HCT116 (cell line): ENCODE measurements around the gene MAT2B. TPM values are rescaled to one million over a fixed set of nuclear protein-coding genes. Genes with fewer than 3 reads are reported as not detected.

Experiments used
- ATAC-seq: fragments of 200-7000 bp; cut with Tn5 transposase; 2 replicates; pipeline ENCODE4 v1.9.1; 2020; ENCODE audit warnings: mild to moderate bottlenecking, moderate library complexity
- BruUV-seq: library from RNA; stranded (reverse); fragments of 400-500 nt; replicated peaks from 2 replicates; lab custom pipeline; 2021; lab: Mats Ljungman, UMichigan
- CTCF ChIA-PET: fragments of 300-600 bp; sonication (Branson Sonifier 250); formaldehyde crosslinking; loops from one replicate; lab custom pipeline; 2021; ENCODE audit warnings: antibody characterized with exemption; lab: Charles Lee
- POLR2A ChIA-PET: fragments of 300-600, 350-600 bp; sonication (Branson Sonifier 250); formaldehyde crosslinking; loops from one replicate; lab custom pipeline; 2021; ENCODE audit warnings: antibody characterized with exemption; lab: Charles Lee
- RAD21 ChIA-PET, 2 experiments: fragments of 300-600 bp; sonication (Branson Sonifier 250); formaldehyde crosslinking; loops; one replicate each; lab custom pipeline; 2023; ENCODE audit warnings: low total read pairs in 2 of 2; ENCODE audit not compliant: uncharacterized antibody in 2 of 2, unreplicated experiment in 2 of 2, low non-redundant PET in 1 of 2; lab: Charles Lee
- DNase-seq: peaks from one replicate; pipeline ENCODE4 v3.0.0-alpha.2; 2010; ENCODE audit warnings: low read depth, low spot score
- H2AFZ ChIP-seq: fragments of 200-600 bp; shearing (Covaris generic), sonication (generic); 2 replicates; pipeline ENCODE4 v1.6.1; 2017; ENCODE audit warnings: low read depth, mixed run types, mixed read lengths, antibody characterized with exemption, low read length; ENCODE audit not compliant: poor library complexity, severe bottlenecking
- H3K27ac ChIP-seq: 2 replicates; pipeline ENCODE4 v1.5.1; 2012; ENCODE audit warnings: low read depth, low read length
- H3K27me3 ChIP-seq: fragments of 200-600 bp; sonication (generic); 2 replicates; pipeline ENCODE4 v1.6.1; 2016; ENCODE audit warnings: mixed run types, low read length, mixed read lengths; ENCODE audit not compliant: insufficient read depth
- H3K36me3 ChIP-seq, 2 experiments: fragments of 200-500 bp in 1 of 2; fragments of 200-600 bp in 1 of 2; sonication (Bioruptor generic) in 1 of 2; sonication (generic) in 1 of 2; 2 replicates each; pipeline versions ENCODE4 v1.5.1 to v1.6.1; 2014 to 2016; ENCODE audit warnings: low read length in 2 of 2, inconsistent platforms in 1 of 2, mixed read lengths in 1 of 2, mixed run types in 1 of 2; ENCODE audit not compliant: insufficient read depth in 2 of 2, control insufficient read depth in 1 of 2
- H3K4me1 ChIP-seq, 2 experiments: fragments of 200-600 bp in 1 of 2; sonication (generic) in 1 of 2; 2 replicates each; pipeline versions ENCODE4 v1.5.1 to v1.6.1; 2012 to 2017; ENCODE audit warnings: low read length in 2 of 2, inconsistent platforms in 1 of 2, mild to moderate bottlenecking in 1 of 2, mixed read lengths in 1 of 2, mixed run types in 1 of 2, moderate library complexity in 1 of 2; ENCODE audit not compliant: insufficient read depth in 2 of 2, control insufficient read depth in 1 of 2
- H3K4me2 ChIP-seq: fragments of 200-600 bp; sonication (generic); 2 replicates; pipeline ENCODE4 v1.6.1; 2017; ENCODE audit warnings: mixed run types, low read length, mixed read lengths
- H3K4me3 ChIP-seq, 2 experiments: fragments of 200-600 bp in 1 of 2; sonication (generic) in 1 of 2; replicated peaks in 1 of 2; 2 replicates each; pipeline ENCODE4 v1.5.1; 2011 to 2016; ENCODE audit warnings: low read length in 2 of 2, control low read depth in 1 of 2, low read depth in 1 of 2, mild to moderate bottlenecking in 1 of 2, mixed read lengths in 1 of 2, mixed run types in 1 of 2
- H3K79me2 ChIP-seq: fragments of 200-600 bp; sonication (generic); 2 replicates; pipeline ENCODE4 v1.6.1; 2017; ENCODE audit warnings: mild to moderate bottlenecking, mixed run types, low read length, moderate library complexity, mixed read lengths; ENCODE audit not compliant: insufficient read depth
- H3K9ac ChIP-seq: fragments of 200-600 bp; sonication (generic); 2 replicates; pipeline ENCODE4 v1.6.1; 2016; ENCODE audit warnings: low read length, mixed read lengths
- H3K9me2 ChIP-seq: fragments of 200-600 bp; sonication (generic), shearing (Covaris generic); 2 replicates; pipeline ENCODE4 v1.6.1; 2017; ENCODE audit warnings: mixed run types, mild to moderate bottlenecking, moderate library complexity; ENCODE audit not compliant: insufficient read depth
- H3K9me3 ChIP-seq, 2 experiments: fragments of 200-500 bp in 1 of 2; fragments of 200-600 bp in 1 of 2; sonication (Bioruptor generic) in 1 of 2; sonication (generic) in 1 of 2; 2 replicates each; pipeline ENCODE4 v1.6.1; 2014 to 2017; ENCODE audit warnings: low read length in 2 of 2, mixed read lengths in 2 of 2, inconsistent platforms in 1 of 2, low read depth in 1 of 2, mild to moderate bottlenecking in 1 of 2, mixed run types in 1 of 2, moderate library complexity in 1 of 2; ENCODE audit not compliant: control insufficient read depth in 1 of 2, insufficient read depth in 1 of 2
- H4K20me1 ChIP-seq: fragments of 200-600 bp; sonication (generic), shearing (Covaris generic); 2 replicates; pipeline ENCODE4 v1.6.1; 2017; ENCODE audit warnings: mixed run types, mild to moderate bottlenecking, moderate library complexity; ENCODE audit not compliant: insufficient read depth
- CEBPB ChIP-seq: IDR thresholded peaks from 2 replicates; pipeline ENCODE4 v1.6.1; 2012; ENCODE audit warnings: low read depth
- EGR1 ChIP-seq: IDR thresholded peaks from 2 replicates; pipeline ENCODE4 v1.6.1; 2012; ENCODE audit warnings: low read depth
- ELF1 ChIP-seq: IDR thresholded peaks from 2 replicates; pipeline ENCODE4 v1.6.1; 2012; ENCODE audit warnings: low read depth, borderline replicate concordance
- EZH2phosphoT487 ChIP-seq: fragments of 200-600 bp; IDR thresholded peaks from 2 replicates; pipeline ENCODE4 v1.6.1; 2018; ENCODE audit warnings: antibody characterized with exemption, borderline replicate concordance
- FOSL1 ChIP-seq: IDR thresholded peaks from 2 replicates; pipeline ENCODE4 v1.6.1; 2012; ENCODE audit warnings: low read depth
- JUND ChIP-seq: IDR thresholded peaks from 2 replicates; pipeline ENCODE4 v1.6.1; 2012
- POLR2A ChIP-seq: IDR thresholded peaks from 2 replicates; pipeline ENCODE4 v1.7.0; 2011; ENCODE audit warnings: borderline replicate concordance; ENCODE audit not compliant: insufficient read depth, insufficient read length; ENCODE audit errors: extremely low read depth
- POLR2AphosphoS5 ChIP-seq: IDR thresholded peaks from 2 replicates; pipeline ENCODE4 v1.6.1; 2011; ENCODE audit warnings: mild to moderate bottlenecking, low read depth, low read length, moderate library complexity
- SIN3A ChIP-seq: IDR thresholded peaks from 2 replicates; pipeline ENCODE4 v1.6.1; 2012; ENCODE audit warnings: low read depth
- SP1 ChIP-seq: IDR thresholded peaks from 2 replicates; pipeline ENCODE4 v1.6.1; 2012; ENCODE audit warnings: low read depth
- SRF ChIP-seq: IDR thresholded peaks from 2 replicates; pipeline ENCODE4 v1.6.1; 2012; ENCODE audit warnings: low read depth
- TCF7L2 ChIP-seq: IDR thresholded peaks from 2 replicates; pipeline ENCODE4 v1.7.0; 2011; ENCODE audit warnings: borderline replicate concordance, inconsistent platforms; ENCODE audit not compliant: insufficient read depth, insufficient read length; ENCODE audit errors: extremely low read depth
- YY1 ChIP-seq: IDR thresholded peaks from 2 replicates; pipeline ENCODE4 v1.6.1; 2011; ENCODE audit warnings: low read length, low read depth, moderate library complexity, mild to moderate bottlenecking; ENCODE audit not compliant: insufficient replicate concordance; ENCODE audit errors: extremely low read depth
- ZNF274 ChIP-seq: fragments of 200-500 bp; sonication (Bioruptor generic); IDR thresholded peaks from 2 replicates; pipeline ENCODE4 v1.6.1; 2014; ENCODE audit warnings: mild to moderate bottlenecking, low read depth, low read length, inconsistent platforms
- intact Hi-C: fragments of 100-400 bp; cut with micrococcal nuclease; formaldehyde crosslinking; loops from 2 replicates; pipeline ENCODE4 v1.10.0; 2022
- total RNA-seq: library from RNA; stranded (reverse); gene quantifications from one replicate; pipeline ENCODE4 v1.2.1, GENCODE V29; 2021; ENCODE audit not compliant: unreplicated experiment
- TF ChIP-seq, protein P1 (sequence below): IDR thresholded peaks from 2 replicates; pipeline ENCODE4 v1.6.1; 2012
- TF ChIP-seq, protein P2 (sequence below): IDR thresholded peaks from 2 replicates; pipeline ENCODE4 v1.6.1; 2012; ENCODE audit warnings: low read depth

Gene MAT2B
- total RNA-seq, 1 experiment from 2014 or later, result 45.9 TPM

DNA sequence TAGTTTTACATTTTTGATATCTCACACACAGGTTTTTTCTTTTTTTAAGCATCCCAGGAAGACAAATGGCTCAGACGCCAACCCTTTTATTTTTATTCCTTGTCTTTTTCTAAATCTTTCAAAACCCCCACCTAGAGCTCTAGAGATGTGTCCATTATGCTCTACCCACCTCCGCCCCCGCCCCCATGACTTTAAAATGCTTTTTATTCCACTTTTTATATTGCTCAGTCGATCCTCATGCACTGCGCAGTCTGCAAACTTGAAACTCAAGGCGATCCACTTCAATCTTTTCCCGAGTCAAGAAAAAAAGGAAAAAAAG lies 411 bp upstream of the MAT2B start:
- Histone ChIP-seq H3K9me2 (no peaks in the 10 kb centered on the region), H3K9ac (peak overlapping the region; percentile 65), H3K4me2 (peak overlapping the region; percentile 75), H3K9me3 (no peaks in the 10 kb centered on the region), H2AFZ (peak overlapping the region; percentile 29), H3K36me3 (0 out of 4 replicates have a peak, but pooled peaks cover 0 to 2% of the 10 kb centered on the region in 2 experiments), H3K4me3 (peak overlapping the region; percentile 61 to 76), H4K20me1 (no peaks in the 10 kb centered on the region), H3K79me2 (peaks cover 44% of the 10 kb centered on the region), H3K27ac (peak overlapping the region; percentile 71), H3K4me1 (peaks cover 6 to 27% of the 10 kb centered on the region in 2 experiments; a peak in 3 of 4 replicates), H3K27me3 (no peaks in the 10 kb centered on the region)
- TF ChIP-seq POLR2A (no peak), SRF (0 out of 2 replicates have a peak, but pooled peaks have one; percentile 17), JUND (no peak), EGR1 (no peak), POLR2AphosphoS5 (no peak), TCF7L2 (no peak)
- ATAC-seq, result peak; percentile 35
- intact Hi-C loops, result loop anchor here (2.0 kb wide), 1 partner anchor 44 kb away; the partner anchor contains the start of genes HMMR and NUDCD2
- ChIA-PET POLR2A (interaction anchor here (1.0 to 1.8 kb wide), 2 partner anchors 44 to 51 kb away, joined by 4 to 5 read pairs; partner anchors contain the start of gene HMMR), CTCF (interaction anchor here (1.2 kb wide), 1 partner anchor 45 kb away, joined by 3 read pairs; the partner anchor contains the start of genes HMMR and NUDCD2), RAD21 (no interaction called here)
- TSS peak; percentile 94 for BruUV-seq
- DNase-seq, result no peak

DNA sequence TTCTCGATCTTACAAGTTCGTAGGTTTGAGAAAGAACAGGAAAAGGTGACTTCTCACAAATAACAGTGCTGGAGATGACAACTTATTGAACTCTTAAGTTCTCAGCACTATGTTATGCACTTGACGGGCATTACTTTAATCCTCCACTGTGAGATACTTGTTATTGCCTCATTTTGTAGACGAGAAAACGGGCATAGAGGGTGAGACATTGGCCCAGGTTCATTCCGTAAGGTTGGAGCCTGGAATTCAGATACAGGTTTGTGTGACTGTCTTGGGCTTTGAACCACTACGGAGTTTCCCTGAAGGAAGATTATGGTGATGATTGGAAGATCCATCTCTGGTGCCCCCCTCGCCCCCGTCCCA lies 657 bp downstream of the MAT2B start:
- H3K4me3 ChIP-seq, result peak overlapping the region; percentile 61 to 76
- BruUV-seq, result TSS peak; percentile 43
- intact Hi-C loops, result no loop called here
- no peak for DNase-seq
- 0 out of 4 replicates have a peak, but pooled peaks cover 0 to 2% of the 10 kb centered on the region in 2 experiments for H3K36me3 ChIP-seq
- H3K4me2 ChIP-seq, result peak overlapping the region; percentile 75
- peak overlapping the region; percentile 65 for H3K9ac ChIP-seq
- ATAC-seq, result no peak
- TF ChIP-seq EGR1, result no peak
- no peak for TF ChIP-seq YY1
- TF ChIP-seq ZNF274, result no peak
- TF ChIP-seq POLR2A, result no peak
- TF ChIP-seq SRF, result no peak
- no peak for TF ChIP-seq SP1
- no peak for TF ChIP-seq ELF1
- TF ChIP-seq, protein P1, sequence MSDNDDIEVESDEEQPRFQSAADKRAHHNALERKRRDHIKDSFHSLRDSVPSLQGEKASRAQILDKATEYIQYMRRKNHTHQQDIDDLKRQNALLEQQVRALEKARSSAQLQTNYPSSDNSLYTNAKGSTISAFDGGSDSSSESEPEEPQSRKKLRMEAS, result no peak
- no peak for TF ChIP-seq SIN3A
- no peak for TF ChIP-seq TCF7L2
- TF ChIP-seq, protein P2, sequence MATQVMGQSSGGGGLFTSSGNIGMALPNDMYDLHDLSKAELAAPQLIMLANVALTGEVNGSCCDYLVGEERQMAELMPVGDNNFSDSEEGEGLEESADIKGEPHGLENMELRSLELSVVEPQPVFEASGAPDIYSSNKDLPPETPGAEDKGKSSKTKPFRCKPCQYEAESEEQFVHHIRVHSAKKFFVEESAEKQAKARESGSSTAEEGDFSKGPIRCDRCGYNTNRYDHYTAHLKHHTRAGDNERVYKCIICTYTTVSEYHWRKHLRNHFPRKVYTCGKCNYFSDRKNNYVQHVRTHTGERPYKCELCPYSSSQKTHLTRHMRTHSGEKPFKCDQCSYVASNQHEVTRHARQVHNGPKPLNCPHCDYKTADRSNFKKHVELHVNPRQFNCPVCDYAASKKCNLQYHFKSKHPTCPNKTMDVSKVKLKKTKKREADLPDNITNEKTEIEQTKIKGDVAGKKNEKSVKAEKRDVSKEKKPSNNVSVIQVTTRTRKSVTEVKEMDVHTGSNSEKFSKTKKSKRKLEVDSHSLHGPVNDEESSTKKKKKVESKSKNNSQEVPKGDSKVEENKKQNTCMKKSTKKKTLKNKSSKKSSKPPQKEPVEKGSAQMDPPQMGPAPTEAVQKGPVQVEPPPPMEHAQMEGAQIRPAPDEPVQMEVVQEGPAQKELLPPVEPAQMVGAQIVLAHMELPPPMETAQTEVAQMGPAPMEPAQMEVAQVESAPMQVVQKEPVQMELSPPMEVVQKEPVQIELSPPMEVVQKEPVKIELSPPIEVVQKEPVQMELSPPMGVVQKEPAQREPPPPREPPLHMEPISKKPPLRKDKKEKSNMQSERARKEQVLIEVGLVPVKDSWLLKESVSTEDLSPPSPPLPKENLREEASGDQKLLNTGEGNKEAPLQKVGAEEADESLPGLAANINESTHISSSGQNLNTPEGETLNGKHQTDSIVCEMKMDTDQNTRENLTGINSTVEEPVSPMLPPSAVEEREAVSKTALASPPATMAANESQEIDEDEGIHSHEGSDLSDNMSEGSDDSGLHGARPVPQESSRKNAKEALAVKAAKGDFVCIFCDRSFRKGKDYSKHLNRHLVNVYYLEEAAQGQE, result no peak
- no peak for TF ChIP-seq FOSL1
- no peak for TF ChIP-seq JUND
- no peak for TF ChIP-seq CEBPB
- TF ChIP-seq EZH2phosphoT487, result no peak
- no peak for TF ChIP-seq POLR2AphosphoS5
- H3K9me2 ChIP-seq, result no peaks in the 10 kb centered on the region
- CTCF ChIA-PET, result no interaction called here
- peak overlapping the region; percentile 71 for H3K27ac ChIP-seq
- RAD21 ChIA-PET, result no interaction called here
- peaks cover 6 to 27% of the 10 kb centered on the region in 2 experiments; a peak in 3 of 4 replicates for H3K4me1 ChIP-seq
- no peaks in the 10 kb centered on the region for H4K20me1 ChIP-seq
- H3K27me3 ChIP-seq, result no peaks in the 10 kb centered on the region
- POLR2A ChIA-PET, result interaction anchor here (1.8 kb wide), 1 partner anchor 45 kb away, joined by 5 read pairs; the partner anchor contains the start of gene HMMR
- H3K79me2 ChIP-seq, result peaks cover 54% of the 10 kb centered on the region
- H2AFZ ChIP-seq, result no peak overlapping the region
- no peaks in the 10 kb centered on the region for H3K9me3 ChIP-seq
